Parathyroid adenoma (tissue), 2 donors: Measurements from ENCODE around the gene TAGLN3.
"Not testable (repeated sequence)": the region's sequence is repeated elsewhere in the genome, so short reads cannot be mapped to it uniquely, and the experiment has no call there.

Source experiments
- H2AFZ ChIP-seq: fragments of 300-600 bp; sonication (generic); one replicate; pipeline ENCODE4 v1.7.0; 2017; ENCODE audit warnings: antibody characterized with exemption, mild to moderate bottlenecking
- H3K27ac ChIP-seq: fragments of 300-600 bp; sonication (generic); one replicate; pipeline ENCODE4 v1.7.0; 2017
- H3K27me3 ChIP-seq: fragments of 300-600 bp; sonication (generic); one replicate; pipeline ENCODE4 v1.7.0; 2017; ENCODE audit warnings: low read length; ENCODE audit not compliant: control insufficient read depth, insufficient read depth
- H3K36me3 ChIP-seq: fragments of 300-600 bp; sonication (generic); one replicate; pipeline ENCODE4 v1.7.0; 2017; ENCODE audit warnings: low read length; ENCODE audit not compliant: control insufficient read depth, insufficient read depth
- H3K4me1 ChIP-seq: fragments of 300-600 bp; sonication (generic); one replicate; pipeline ENCODE4 v1.7.0; 2017; ENCODE audit warnings: control low read depth
- H3K4me2 ChIP-seq: fragments of 300-600 bp; sonication (generic); one replicate; pipeline ENCODE4 v1.7.0; 2017; ENCODE audit warnings: low read length
- H3K4me3 ChIP-seq: fragments of 300-600 bp; sonication (generic); one replicate; pipeline ENCODE4 v1.7.0; 2017; ENCODE audit warnings: low read depth, low read length
- H3K79me2 ChIP-seq: fragments of 300-600 bp; sonication (generic); one replicate; pipeline ENCODE4 v1.7.0; 2017; ENCODE audit warnings: control low read depth
- H3K9ac ChIP-seq: fragments of 300-600 bp; sonication (generic); one replicate; pipeline ENCODE4 v1.7.0; 2017; ENCODE audit warnings: mild to moderate bottlenecking
- H3K9me3 ChIP-seq: fragments of 300-600 bp; sonication (generic); one replicate; pipeline ENCODE4 v1.7.0; 2017; ENCODE audit warnings: low read length; ENCODE audit not compliant: control insufficient read depth
- TF ChIP-seq, protein P1 (sequence below): fragments of 300-600 bp; sonication (generic); IDR thresholded peaks from one replicate; pipeline ENCODE4 v1.7.0; 2017; ENCODE audit warnings: antibody characterized with exemption, mild to moderate bottlenecking
- donor health status: primary hyperparathyroidism.

TAGLN3 gene

DNA sequence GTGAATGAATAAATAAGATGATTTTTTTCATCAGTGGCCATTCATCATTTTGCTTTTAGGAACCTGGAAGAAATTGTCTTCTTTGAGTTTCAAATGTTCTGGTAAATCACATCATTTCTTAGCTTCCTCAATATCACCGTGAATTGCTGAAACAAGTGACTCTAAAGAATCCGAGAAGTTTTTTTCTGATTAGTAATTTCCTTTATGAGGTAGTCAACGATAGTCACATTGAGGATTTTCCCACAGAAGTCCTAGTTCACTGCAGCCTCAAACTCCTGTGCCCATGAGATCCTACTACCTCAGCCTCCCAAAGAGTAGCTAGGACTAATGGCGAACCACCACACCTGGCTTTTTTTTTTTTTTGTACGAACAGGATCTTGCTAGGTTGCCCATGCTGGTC is 32.2 kb downstream of the TAGLN3 start:
- Histone ChIP-seq H2AFZ (no peak overlapping the region), H3K9ac (no peak overlapping the region), H3K79me2 (no peaks in the 10 kb centered on the region), H3K27me3 (no peaks in the 10 kb centered on the region), H3K4me1 (no peaks in the 10 kb centered on the region), H3K9me3 (no peaks in the 10 kb centered on the region), H3K4me3 (no peak overlapping the region), H3K27ac (no peak overlapping the region), H3K4me2 (no peak overlapping the region), H3K36me3 (no peaks in the 10 kb centered on the region)
- TF ChIP-seq, protein P1, sequence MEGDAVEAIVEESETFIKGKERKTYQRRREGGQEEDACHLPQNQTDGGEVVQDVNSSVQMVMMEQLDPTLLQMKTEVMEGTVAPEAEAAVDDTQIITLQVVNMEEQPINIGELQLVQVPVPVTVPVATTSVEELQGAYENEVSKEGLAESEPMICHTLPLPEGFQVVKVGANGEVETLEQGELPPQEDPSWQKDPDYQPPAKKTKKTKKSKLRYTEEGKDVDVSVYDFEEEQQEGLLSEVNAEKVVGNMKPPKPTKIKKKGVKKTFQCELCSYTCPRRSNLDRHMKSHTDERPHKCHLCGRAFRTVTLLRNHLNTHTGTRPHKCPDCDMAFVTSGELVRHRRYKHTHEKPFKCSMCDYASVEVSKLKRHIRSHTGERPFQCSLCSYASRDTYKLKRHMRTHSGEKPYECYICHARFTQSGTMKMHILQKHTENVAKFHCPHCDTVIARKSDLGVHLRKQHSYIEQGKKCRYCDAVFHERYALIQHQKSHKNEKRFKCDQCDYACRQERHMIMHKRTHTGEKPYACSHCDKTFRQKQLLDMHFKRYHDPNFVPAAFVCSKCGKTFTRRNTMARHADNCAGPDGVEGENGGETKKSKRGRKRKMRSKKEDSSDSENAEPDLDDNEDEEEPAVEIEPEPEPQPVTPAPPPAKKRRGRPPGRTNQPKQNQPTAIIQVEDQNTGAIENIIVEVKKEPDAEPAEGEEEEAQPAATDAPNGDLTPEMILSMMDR = no peak

DNA sequence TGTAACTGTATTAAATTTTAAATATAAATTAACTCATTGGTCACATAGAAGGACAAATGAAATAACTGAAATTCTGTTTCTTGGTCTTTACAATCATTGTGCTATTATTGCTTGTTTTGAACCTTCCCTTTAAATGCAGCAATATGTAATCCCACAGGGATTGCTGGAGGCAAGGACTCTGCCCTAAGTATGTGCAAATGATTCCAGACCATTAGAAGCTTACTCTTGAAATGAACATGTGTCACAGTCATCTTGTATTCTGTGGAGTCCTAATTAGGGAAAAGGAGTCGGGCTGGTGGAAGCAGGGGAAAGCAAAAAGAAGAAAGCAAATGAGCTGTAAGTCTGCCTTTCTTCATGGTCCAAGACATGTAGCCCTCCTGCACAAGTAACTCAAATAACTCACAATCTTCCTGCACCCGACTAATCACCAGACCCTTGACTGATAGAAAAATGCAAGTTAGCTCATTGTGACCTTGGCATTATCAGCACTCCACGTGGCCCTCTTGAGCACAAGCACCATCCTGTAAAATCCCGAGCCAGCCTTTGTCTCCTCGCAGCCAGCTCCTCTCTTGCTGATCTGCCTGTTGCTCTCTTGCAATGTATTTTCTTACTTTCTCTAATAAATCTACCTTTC is 33.5 kb downstream of the TAGLN3 start:
- TF ChIP-seq, protein P1 = no peak
- Histone ChIP-seq H3K4me2 (no peak overlapping the region), H3K27me3 (no peaks in the 10 kb centered on the region), H3K4me1 (no peaks in the 10 kb centered on the region), H3K36me3 (no peaks in the 10 kb centered on the region), H3K9me3 (no peaks in the 10 kb centered on the region), H3K79me2 (no peaks in the 10 kb centered on the region), H3K9ac (no peak overlapping the region), H3K27ac (no peak overlapping the region), H3K4me3 (no peak overlapping the region), H2AFZ (no peak overlapping the region)

DNA sequence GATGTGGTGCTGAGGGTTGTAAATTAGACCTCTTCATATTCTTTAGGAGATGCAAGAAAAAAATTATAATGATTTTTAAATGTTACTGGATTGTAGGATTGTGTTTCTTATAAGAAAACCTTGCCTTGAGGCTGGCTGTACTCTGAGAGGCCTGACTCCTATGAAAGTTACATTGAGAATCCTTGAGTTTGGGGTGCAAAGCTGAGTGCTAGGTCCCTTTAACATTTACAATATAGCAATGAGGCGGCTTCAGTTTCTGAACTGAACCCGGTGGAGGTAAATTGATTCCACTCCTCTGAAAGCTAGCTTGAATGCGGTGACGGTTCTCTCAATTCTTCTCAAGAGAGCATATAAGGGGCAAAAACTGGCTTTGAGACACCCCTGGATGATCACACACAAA is 35.7 kb downstream of the TAGLN3 start, which contains the start of gene TMPRSS7:
Gene TMPRSS7, plus strand, starts transcription at position 301 of the 400 bp plus-strand sequence. CDS start 110 bp downstream, outside the sequence.
- H3K36me3 ChIP-seq = no peaks in the 10 kb centered on the region
- H3K9me3 ChIP-seq = no peaks in the 10 kb centered on the region
- H3K27me3 ChIP-seq = no peaks in the 10 kb centered on the region
- H3K4me1 ChIP-seq = no peaks in the 10 kb centered on the region
- H3K9ac ChIP-seq = no peak within 1 kb of the TSS
- no peak within 1 kb of the TSS for H3K27ac ChIP-seq
- H3K4me2 ChIP-seq = no peak within 1 kb of the TSS
- TF ChIP-seq, protein P1 = no peak
- no peak within 1 kb of the TSS for H2AFZ ChIP-seq
- H3K4me3 ChIP-seq = no peak within 1 kb of the TSS
- no peaks in the 10 kb centered on the region for H3K79me2 ChIP-seq

DNA sequence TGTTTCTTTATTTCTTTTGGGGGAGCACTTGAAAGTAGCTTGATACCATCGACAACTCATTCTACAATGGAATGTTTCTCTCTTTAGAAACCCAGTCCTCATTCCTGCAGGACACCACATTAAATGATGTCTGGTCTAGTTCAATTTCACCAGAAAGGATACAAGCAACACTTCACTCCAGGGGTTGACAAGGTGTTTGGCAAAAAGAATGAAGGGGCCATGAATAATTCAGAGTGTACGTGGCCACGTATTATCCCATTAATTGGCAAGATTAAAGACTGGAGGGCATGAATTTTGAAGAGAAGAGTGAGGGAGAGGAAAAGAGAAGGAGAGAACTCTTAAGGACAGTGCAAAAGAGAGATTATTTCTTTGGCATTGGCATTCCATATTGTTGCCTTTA is 36.5 kb downstream of the TAGLN3 start:
- TF ChIP-seq, protein P1 = no peak
- no peaks in the 10 kb centered on the region for H3K79me2 ChIP-seq

DNA sequence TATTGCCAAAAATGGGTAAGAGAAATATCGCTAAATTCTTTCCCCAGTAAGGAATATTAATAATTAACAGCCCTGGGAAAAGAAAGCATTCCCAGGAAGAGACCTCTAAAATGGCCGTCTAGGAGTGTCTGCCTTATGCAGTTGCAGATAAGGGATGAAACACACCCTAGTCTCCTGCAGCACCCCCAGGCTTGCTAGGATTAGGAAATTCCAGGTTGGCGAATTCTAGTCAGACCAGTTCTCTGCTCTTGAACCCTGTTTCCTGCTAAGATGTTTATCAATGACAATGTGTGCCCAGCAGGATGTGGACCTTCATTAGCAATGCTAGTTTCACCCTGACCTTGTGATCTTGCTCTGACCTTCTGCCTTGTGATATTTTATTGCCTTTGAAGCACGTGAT is 38.5 kb downstream of the TAGLN3 start:
- H3K4me2 ChIP-seq, H3K4me1 ChIP-seq: not testable (repeated sequence)

More for the DNA sequence above, 36.5 kb downstream of the TAGLN3 start:
- Histone ChIP-seq H3K27ac (no peak overlapping the region), H3K4me3 (no peak overlapping the region), H2AFZ (no peak overlapping the region), H3K36me3 (no peaks in the 10 kb centered on the region), H3K4me2 (no peak overlapping the region), H3K9me3 (no peaks in the 10 kb centered on the region), H3K9ac (no peak overlapping the region), H3K27me3 (no peaks in the 10 kb centered on the region), H3K4me1 (no peaks in the 10 kb centered on the region)

More for the DNA sequence above, 38.5 kb downstream of the TAGLN3 start:
- not testable (repeated sequence) for H3K27ac ChIP-seq, H3K79me2 ChIP-seq, H3K36me3 ChIP-seq, H3K4me3 ChIP-seq, H3K27me3 ChIP-seq, H3K9me3 ChIP-seq, H3K9ac ChIP-seq, H2AFZ ChIP-seq
